GM18499 (cell line): ENCODE measurements around the gene DNAAF6.
"Not testable (repeated sequence)": the region's sequence is repeated elsewhere in the genome, so short reads cannot be mapped to it uniquely, and the experiment has no call there.

Experiments used
- ATAC-seq: cut with Tn5 transposase; IDR thresholded peaks from one replicate; pipeline ENCODE4 v1.9.1; 2021; ENCODE audit warnings: moderate number of reproducible peaks; ENCODE audit not compliant: insufficient read depth, unreplicated experiment

The DNAAF6 gene

GRCh38 chrX:107205770-107206696, at the start of gene DNAAF6, which contains the start of gene NUP62CL:
TSS of gene DNAAF6 (plus strand) at chrX:107206611. CDS start at chrX:107212876, 6,265 bp downstream.
TSS of gene NUP62CL (minus strand) at chrX:107206433. CDS start at chrX:107175146, 31,287 bp downstream.
- peak; percentile 95 for ATAC-seq

- not testable (repeated sequence) for ATAC-seq
Observed at GRCh38 chrX:107157618-107158017, 48.8 kb upstream of the DNAAF6 start.

GRCh38 chrX:107167163-107167921, 39.1 kb upstream of the DNAAF6 start:
- no peak for ATAC-seq

- ATAC-seq: no peak
Observed at GRCh38 chrX:107168257-107168656, 38.2 kb upstream of the DNAAF6 start.

- ATAC-seq: no peak
Observed at GRCh38 chrX:107168712-107169111, 37.7 kb upstream of the DNAAF6 start.

GRCh38 chrX:107171369-107172102, 34.9 kb upstream of the DNAAF6 start:
- ATAC-seq: no peak

- ATAC-seq: no peak
Observed at GRCh38 chrX:107197319-107197718, 9.1 kb upstream of the DNAAF6 start.

GRCh38 chrX:107198074-107198473, 8.3 kb upstream of the DNAAF6 start:
- not testable (repeated sequence) for ATAC-seq

- no peak for ATAC-seq
Observed at GRCh38 chrX:107199491-107199890, 6.9 kb upstream of the DNAAF6 start.

- no peak for ATAC-seq
Observed at GRCh38 chrX:107204068-107204605, 2.3 kb upstream of the DNAAF6 start.

GRCh38 chrX:107206697-107207065, 270 bp downstream of the DNAAF6 start:
- no peak for ATAC-seq

- ATAC-seq: no peak
Observed at GRCh38 chrX:107207089-107207488, 678 bp downstream of the DNAAF6 start.

- no peak for ATAC-seq
Observed at GRCh38 chrX:107207943-107208342, 1.5 kb downstream of the DNAAF6 start.

- ATAC-seq: no peak
Observed at GRCh38 chrX:107213477-107213876, 7.1 kb downstream of the DNAAF6 start.

GRCh38 chrX:107226757-107227156, 20.3 kb downstream of the DNAAF6 start:
- ATAC-seq: no peak

GRCh38 chrX:107227780-107228485, 21.5 kb downstream of the DNAAF6 start:
- no peak for ATAC-seq

- no peak for ATAC-seq
Observed at GRCh38 chrX:107228486-107228819, 22.0 kb downstream of the DNAAF6 start.

- no peak for ATAC-seq
Observed at GRCh38 chrX:107272431-107272921, 66.1 kb downstream of the DNAAF6 start.

- no peak for ATAC-seq
Observed at GRCh38 chrX:107273795-107274194, 67.4 kb downstream of the DNAAF6 start.

GRCh38 chrX:107288676-107289075, 82.3 kb downstream of the DNAAF6 start:
- no peak for ATAC-seq
